ENCODE data around the gene TGIF2.
"Not testable (repeated sequence)": the region's sequence is repeated elsewhere in the genome, so short reads cannot be mapped to it uniquely, and the experiment has no call there.

TGIF2 gene

GRCh38 chr20:36579996-36580545, 6.7 kb downstream of the TGIF2 start:
- no peak for DNase-seq

- no peak for DNase-seq
Observed at GRCh38 chr20:36582322-36582721, 8.9 kb downstream of the TGIF2 start.

- DNase-seq = no peak
Observed at GRCh38 chr20:36582821-36583220, 9.4 kb downstream of the TGIF2 start.

GRCh38 chr20:36584018-36584481, 10.7 kb downstream of the TGIF2 start:
- no peak for DNase-seq

GRCh38 chr20:36585410-36586125, 12.2 kb downstream of the TGIF2 start:
- DNase-seq = no peak

- DNase-seq = no peak
Observed at GRCh38 chr20:36587388-36588070, 14.1 kb downstream of the TGIF2 start.

- peak; percentile 92 for DNase-seq
Observed at GRCh38 chr20:36591281-36591680, 17.9 kb downstream of the TGIF2 start.

- DNase-seq = peak; percentile 47
Observed at GRCh38 chr20:36591854-36592641, 18.7 kb downstream of the TGIF2 start.

- DNase-seq = no peak
Observed at GRCh38 chr20:36593347-36593929, 20.0 kb downstream of the TGIF2 start.

- no peak for DNase-seq
Observed at GRCh38 chr20:36599912-36600345, 26.5 kb downstream of the TGIF2 start.

GRCh38 chr20:36601540-36601939, 28.1 kb downstream of the TGIF2 start:
- DNase-seq = no peak

GRCh38 chr20:36604952-36605398, 31.6 kb downstream of the TGIF2 start:
- DNase-seq = no peak

GRCh38 chr20:36605399-36606157, 32.2 kb downstream of the TGIF2 start, which contains the start of gene RAB5IF:
Gene RAB5IF (plus strand): TSS chr20:36605779. CDS start chr20:36605952, 173 bp downstream.
- DNase-seq = peak; percentile 86

GRCh38 chr20:36606158-36607066, 33.0 kb downstream of the TGIF2 start:
- DNase-seq = no peak

GRCh38 chr20:36607586-36608387, 34.4 kb downstream of the TGIF2 start:
- no peak for DNase-seq

- not testable (repeated sequence) for DNase-seq
Observed at GRCh38 chr20:36608388-36608728, 35.0 kb downstream of the TGIF2 start.

- DNase-seq = no peak
Observed at GRCh38 chr20:36611625-36612024, 38.2 kb downstream of the TGIF2 start.

- DNase-seq = no peak
Observed at GRCh38 chr20:36613974-36614373, 40.6 kb downstream of the TGIF2 start.

GRCh38 chr20:36614781-36615557, 41.6 kb downstream of the TGIF2 start:
- DNase-seq = no peak
